Measurements from ENCODE around the gene YPEL4.

Gene YPEL4

DNA sequence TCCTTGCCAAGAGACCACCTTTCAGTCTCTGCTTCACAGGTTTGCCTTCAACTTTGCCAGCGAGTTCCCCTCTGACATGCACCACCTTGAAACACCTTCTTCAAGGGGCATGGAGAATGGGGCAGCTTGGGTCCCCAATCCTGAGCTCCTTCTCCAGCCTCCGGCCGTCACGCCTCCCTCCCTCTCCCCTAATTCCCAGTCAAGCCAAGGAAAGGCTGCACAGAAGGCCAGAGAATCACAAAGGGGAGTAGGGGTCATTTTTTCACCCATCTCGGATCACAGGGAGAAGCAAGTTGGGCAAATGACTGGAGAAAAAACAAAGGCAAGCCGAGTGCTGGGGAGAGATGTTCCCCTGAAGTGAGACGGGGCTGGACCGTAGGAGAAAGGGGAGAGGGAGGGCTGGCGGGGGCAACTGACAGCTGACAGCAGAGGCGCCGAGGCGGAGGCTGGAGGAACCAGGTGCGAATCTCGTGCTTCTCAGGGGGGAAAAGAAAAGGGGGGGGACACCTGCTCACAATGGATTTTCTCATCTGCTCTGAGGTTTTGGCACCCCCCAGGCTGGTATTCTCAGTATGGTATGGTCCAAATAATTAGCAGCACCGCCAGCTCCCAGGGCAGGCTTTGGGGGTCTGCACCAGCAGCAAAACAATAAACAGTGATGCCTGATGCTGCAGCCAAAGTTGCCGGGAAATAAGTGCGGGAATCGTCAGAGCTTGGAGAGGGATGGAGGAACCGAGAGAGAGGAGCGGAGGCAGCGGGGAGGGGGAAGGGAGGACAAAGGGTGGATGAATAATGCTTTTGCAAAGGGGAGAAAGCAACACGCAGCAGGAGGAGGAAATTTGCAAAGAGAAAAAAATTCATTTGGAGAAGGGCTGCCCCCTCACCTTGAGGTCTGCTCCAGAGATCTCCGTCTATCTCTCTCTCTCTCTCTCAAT is 644 bp downstream of the YPEL4 start:
- DNase-seq, result peak; percentile 17

DNA sequence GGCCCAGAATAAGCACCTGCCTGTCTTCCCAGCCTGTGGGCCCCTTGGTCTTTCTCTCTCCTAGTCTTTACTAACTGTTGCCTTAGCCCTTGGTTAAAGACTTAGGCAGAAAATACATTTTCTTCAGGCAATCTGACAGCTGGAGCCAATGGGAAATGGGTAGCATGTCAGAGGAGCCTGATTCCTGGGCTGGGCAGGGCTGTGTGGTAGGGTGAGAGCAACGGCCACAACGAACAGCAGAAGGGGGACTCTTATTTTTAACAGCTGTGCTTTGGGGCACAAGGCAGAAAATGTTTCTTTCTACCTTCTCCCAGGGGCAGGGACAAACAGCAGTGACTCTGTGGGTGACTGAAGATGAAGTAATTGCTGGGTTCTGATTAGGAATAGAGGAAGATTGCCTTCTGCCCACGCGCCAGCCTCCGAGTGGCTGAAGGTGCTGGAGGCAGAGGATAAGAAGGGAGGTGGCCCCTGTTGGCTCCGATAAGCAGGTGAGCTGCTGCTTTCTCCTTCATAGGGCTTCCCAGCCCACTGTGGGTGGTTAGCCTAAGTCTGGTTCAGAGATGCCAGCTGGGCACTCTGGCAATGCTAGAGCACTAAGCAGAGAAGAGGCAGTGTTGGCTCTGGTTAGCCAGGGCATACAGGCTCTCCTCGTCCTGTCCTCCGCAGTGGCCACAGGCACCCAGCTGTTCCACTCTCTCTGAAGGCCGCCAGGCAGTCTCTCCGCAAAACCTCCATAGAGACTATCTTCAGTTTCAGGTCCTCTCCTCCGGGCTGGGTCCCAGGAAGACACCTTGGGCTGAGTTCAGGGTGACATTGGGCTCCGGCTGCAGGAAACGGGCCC is 1.5 kb downstream of the YPEL4 start:
- peak; percentile 17 for DNase-seq

DNA sequence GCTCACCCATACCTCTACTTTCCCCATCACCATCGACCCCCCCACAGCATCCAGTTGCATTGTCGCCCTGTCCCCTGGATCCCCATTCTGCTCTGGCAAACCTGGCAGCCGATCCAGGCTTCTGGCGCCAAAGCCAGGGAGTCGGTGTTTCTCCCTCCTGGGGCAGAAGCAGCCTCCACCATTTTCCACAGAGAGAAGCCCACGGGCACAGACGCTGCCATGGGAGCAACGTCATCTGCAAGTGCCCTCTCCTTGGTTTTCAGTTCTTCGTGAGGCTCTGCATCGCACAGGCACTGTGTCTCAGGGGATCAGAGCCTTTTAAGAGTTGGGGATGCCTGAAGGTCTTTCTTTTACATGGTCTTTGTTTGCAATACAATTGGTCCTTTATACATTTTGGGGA is 2.3 kb downstream of the YPEL4 start:
- DNase-seq, result no peak

DNA sequence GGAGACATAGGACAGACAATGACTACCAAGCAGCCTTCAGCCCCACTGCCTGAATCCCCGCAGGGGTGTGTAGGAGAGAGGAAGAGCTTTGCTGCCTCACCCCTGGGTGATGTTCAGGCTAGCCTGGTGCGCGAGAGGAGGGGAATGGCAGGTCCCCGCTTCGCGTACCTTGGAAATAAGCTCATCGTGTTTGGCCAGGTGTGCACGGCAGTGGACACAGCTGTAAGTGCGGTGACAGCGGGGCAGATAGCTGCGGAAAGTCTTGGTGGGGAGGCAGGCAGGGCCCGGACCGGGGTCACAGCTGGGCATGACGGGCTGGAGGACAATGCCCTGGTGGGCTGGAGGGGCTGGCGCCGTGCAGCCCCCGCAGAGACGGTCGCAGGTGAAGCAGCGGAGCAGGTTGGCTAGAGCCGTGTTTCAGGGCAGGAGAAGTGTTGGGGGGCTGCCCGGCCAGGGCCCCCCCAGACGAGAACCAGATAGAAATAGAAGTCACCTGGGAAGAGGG is 2.9 kb downstream of the YPEL4 start:
- DNase-seq, result no peak

DNA sequence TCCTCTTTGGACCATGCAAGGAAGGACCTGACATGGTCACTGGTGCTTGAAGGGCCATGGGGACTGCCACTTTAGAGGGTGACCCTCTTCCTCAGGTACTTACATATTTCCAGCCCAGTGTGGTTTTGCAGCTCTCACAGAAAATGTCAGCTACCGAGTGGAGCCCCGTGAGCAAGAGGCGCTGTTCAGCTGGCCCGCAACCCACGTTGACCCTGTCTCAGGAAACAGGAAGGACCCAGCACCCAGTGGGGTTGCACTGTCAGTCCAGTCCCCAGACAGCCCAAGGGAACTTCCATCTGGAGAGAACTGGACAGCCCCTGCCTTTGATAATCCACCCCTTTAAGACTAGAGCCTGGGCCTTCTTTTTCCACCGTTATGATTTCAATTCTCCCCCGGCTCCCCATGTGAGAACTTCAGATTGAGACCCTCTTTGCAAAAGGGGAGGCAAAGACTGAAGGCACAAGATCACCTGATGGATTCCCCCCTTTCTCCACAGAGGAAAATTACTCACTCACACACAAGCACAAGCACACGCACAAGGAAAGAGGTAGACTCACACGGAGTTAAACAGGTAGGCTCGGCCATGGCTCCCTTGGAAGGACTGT is 3.4 kb downstream of the YPEL4 start:
- no peak for DNase-seq

DNA sequence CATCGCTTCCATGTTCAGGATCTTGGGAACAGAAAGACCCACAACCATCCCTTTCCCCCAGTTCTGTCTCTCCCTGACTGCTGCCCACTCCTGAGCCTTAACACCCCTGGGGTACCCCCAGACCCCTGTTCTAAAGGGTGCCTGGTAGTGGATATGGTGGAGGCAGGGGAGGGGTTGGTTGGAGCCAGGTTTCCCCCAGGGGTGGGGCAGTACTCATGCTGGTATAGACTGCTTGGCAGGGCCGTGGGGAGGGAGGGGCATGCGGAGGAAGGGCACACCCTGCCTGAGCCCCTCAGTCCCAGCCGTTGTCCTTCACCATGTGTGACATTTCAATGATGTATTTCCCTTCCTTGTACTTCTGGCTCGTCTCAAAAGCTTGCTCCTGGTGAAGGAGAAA is 4.0 kb downstream of the YPEL4 start:
- no peak for DNase-seq

DNA sequence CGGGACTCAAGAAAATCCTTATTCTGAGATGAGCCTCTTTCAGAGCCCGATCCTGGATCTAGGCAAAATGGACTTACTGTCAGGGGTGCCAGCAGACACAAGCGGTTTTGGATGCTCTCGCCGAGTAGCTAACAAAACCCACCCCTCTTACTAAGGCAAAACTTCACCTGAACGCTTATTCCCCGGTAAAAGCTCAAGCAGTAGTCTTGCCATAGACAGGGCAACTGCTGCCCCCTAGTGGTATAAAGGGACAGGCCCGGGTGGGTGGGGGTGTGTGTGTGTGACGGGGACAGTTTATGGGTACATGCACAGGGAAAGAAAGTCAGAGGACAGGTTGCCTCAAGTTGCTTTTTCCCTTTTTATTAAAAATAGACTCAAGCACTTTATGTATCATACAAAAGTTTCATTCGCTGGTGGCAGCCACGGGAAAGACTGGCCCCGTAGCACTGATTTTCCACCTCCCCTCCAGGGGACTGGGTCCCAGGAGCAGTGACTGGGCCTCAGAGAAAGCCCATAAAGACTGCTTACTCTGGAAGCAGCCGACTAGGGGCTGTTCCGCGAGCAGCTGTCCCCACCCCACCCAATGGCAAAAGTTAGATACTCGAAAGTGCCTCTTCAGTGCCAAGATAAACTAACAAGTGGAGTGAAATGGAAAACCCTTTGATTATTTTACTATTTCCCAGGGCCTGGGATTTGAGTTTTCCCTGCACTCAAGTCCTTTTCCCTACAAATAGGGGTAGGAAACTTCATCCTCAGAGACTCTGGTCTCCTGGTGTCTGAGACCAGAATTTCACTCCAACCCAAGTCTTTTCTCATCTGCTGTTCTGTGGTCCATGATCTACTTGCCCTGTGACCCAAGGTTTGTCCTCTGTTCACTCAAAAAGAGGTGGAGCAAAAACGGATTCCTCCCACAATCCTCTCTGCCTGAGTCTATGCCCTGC is 4.7 kb downstream of the YPEL4 start:
- peak; percentile 81 for DNase-seq

DNA sequence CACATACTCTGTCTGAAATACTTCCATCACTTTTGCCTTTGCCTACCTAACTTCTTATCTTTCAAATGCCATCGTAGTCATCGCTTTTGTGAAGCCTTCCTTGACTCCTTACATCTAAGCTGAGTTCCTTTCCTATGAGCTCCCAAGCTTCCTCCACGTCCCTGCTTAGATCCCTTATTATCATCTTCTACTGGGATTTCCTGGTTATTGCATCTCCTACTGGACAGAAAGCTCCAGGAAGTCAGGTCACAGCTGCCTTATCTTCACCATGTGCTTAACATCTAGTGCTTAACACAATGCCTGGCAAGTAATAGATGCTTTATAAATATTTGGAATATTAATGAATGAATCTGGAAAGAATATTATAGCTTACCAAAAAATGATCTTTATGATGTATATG is 5.9 kb downstream of the YPEL4 start:
- DNase-seq, result no peak

DNA sequence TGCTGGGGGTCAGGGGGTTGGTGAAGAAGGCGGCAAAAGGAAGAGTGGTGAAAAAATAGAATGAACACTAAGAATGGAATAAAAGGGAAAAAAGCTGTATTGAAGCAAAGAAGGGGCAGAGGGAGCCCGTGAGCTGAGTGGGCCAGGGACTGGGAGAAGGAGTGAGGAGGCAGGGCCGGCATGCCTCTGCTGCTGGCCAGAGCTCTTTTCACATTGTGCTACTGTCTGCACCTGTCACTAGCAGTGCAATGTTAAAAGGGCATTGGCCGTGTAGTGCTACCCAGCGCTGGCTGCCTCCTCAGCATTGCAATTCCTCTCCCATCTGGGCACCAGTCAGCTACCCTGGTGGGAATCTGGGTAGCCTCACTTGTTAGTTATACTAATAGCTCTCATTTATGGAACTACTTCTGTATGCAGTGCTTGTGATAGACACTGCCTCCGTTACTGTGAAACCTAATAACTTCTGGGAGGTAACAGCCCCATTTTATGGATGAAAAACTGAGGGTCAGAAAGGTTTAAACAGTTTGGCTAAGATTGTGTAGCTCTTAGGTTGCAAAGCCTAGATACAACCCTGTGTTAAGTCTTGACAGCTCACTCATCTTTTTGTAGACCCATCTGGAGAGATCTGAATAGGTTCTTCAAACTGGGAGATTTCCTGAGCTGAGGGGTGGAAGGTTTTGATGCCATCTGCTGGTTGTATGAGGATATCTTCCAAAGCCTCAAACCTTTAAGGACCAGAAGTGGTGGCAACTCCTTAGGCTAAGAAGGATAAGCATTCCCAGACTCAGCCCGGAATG is 8.5 kb downstream of the YPEL4 start:
- DNase-seq, result no peak

DNA sequence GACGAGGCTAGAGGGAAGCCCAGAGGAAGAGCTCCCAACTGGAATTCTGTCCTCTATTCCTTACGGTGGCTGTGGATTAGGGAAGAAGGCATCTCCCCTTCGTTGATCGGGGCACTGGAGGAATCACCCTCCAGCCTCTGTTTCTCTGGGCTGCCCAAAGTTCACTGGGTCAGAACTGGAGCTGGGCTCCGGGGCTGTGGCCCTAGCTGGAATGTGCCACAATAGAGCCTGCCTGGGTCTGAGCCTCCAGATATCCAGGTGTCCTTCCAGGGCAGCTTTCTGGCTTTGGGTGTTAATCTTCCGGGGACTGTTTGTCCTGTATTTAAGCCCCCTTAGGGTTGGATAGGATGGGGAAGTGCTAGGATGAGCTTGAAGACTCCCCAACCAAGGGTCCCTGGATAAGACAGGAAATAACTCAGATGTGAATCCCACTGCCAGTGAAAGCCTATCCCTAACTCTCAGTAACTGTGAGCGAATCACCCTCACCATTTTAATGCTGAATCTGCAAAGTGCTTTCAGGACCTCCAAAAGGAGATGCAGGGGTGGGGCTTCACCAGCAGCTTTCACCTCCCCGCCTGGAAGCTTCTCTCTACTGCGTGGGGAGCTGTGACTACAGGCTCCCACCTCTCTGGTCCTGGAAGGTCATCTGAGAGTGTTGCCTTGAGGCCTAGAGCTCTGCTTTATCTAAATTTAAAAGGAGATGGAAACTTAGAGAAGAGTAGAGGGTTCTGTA is 9.5 kb downstream of the YPEL4 start:
- no peak for DNase-seq

DNA sequence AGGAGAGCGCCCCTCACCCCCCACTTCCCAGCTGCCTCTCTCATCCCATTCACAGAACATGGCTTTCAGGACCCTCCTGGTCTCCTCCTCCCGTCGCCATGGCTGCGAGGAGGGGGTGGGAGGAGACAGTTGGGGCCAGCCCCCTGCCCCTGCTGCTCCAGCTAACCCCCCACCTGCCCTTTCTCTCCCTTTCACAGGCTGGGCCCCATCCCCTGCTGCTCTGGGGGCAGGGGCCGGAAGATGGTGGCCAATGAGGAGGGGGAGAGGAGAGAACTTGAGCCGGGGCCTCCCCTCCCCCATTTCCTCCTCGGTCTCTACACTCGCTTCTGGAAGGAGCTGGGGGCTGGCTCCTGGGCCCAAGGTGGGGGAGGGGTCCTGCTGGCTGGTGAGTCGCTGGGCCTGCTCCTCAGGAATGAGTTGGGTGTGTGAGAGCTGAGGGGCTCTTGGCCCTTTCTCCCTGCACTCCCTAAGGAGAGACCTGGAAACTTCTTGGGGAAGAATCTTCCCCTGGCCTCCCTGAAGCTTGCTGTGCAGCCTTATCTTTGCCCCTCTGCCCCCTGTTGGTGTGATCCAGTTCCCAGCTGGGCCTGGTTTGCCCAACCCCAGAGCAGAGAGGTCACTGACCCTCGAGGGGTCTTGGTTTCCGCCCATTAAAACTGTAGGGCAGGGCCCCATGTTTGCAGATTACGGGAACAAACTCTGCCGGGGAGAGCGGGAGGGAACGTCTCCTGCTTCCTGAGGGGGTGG is 10.2 kb downstream of the YPEL4 start:
- DNase-seq, result no peak

DNA sequence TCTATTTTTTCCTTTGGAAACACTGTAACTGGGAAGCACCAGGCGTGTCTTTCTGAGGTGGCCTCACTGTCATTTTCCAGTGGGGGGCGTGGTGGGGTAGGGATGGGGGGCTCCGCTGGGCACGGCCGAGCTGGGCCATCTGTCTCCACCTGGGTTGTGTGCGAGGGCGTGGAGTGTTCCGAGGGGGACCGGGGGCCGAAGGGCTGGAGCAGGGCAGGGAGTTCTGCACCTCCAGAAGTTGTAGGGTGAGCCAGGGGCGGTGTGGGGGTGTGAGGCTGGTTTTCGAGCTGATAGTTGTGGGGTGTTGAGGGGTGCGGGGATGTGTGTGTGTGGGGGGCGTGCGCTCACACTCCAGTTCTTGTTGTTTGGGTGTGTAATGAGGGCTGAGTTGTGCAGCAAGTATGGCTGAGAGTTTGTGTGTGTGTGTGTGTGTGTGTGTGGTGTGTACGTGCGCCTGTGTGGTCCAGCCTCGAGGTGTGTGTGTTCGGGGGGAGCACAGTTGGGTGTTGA is 10.8 kb downstream of the YPEL4 start:
- DNase-seq, result peak; percentile 6

DNA sequence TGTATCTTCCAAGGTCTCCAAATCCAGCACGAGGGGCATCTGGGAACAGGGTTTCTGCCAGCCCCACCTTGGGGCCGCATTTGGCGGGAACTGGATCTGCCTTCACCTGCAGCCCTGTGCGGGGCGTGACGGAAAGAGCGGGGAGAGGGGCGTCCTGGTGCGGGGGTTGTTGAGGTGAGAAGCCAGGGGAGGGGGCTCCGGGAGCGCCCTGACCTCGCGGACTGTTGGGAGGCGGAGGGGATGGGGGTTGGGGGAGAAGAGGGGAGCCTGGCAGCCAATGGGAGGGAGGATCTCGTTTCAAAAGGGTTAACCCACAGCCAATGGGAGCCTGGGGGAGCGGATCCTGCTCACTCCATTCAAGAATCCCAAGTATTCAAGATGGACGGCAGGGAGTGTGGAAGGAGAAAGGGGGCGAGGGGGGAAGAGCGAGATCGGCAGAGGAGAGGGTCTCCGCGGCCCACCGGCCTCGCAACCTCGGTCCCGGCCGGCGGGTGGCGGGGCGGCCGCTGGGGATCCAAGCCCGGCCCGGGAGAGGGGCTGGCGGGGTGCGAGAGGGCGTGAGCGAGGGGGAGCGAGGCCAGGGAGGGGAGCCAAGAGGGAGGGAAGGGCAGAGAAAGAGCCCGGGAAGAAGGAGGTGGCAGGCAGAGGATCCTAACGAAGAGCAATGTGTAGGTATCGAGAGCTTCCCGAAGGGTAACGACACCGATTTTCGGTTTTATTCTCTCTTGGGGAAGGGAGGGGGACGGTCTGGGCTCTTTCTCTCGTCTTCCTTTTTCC is 11.5 kb downstream of the YPEL4 start:
- no peak for DNase-seq

DNA sequence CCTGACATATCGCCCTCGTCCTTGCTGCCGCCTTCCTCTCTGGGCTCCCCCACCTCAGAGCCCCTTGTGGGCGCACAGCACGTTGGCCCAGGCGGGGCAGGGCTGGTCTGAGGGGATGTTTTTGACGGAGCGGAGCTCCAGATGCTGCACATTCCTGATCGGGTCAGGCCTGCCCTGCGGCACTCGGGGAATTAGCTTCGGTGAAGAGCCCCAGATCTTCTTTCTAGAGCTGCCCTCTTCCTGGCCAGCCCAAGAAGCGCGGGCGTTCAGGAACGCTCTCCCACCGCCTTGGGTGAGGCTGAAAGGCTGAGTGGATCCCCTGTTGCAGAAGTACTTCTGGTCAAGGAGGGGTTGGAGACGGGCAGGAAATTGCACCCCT is 12.1 kb downstream of the YPEL4 start:
- no peak for DNase-seq

DNA sequence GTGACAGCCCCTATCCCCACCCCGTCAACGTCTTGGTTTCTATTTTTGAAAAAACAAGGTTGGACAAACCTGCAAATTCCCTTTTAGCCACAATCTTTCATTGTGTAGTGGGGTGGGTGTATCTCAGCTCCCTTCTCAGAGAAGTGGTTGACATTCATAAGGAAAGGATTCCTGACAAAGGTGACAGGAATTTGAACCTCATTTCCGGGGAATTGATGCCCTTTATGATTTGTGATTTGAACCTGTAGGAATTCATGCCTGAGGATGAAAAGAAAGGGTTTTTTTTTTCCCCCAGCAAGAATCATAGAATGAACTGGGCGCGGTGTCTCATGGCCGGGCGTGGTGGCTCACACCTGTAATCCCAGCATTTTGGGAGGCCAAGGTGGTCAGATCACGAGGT is 14.5 kb downstream of the YPEL4 start:
- DNase-seq, result no peak

DNA sequence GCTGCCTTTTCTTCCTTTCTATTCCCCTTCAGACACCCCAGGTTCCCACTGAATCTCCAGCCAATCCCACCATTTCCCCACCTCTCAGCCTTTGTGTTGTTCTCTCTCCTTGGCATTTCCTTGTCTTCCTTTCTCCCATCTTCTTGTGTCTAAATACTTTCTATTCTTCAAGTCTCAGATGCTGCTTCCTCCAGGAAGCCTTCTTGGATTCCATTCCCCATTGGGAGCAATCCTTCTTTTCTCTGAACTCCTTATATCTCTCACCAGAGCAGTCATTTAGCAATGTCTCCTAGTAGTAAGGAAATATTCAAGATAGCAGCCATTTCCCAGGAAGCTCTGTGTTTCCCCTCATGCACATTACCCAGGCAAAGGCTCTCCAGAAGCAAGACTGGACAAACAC is 15.4 kb downstream of the YPEL4 start:
- no peak for DNase-seq

DNA sequence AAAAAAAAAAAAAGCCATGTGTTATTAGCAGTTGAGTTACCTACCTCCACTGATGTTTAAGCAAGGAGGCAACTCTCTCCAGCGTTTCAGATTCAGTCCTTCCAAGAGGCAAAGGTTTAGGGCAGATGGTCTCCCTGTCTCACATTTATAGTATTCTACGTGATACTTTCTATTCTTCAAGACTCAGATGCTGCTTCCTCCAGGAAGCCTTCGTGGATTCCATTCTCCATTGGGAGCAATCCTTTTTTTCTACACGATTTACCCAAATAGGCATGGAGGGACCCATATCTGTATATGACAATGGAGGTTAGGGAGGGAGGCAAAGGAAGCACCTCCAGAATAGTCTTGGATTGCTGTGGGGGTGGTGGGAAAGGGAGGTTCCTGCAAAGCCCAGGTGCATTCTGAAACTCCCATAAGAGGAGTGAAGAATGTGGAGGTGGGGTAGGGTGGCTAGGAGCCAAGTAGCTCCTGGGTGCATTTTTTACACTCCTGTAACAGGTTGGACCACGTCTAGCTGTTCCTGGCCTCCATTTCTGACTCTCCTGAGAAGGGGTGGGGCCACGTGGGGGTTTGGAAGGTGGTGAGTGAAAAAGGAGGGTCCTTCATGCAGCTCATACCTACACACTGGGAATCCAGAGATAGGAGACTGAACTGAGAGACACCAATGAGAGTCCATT is 16.2 kb downstream of the YPEL4 start:
- DNase-seq, result no peak

DNA sequence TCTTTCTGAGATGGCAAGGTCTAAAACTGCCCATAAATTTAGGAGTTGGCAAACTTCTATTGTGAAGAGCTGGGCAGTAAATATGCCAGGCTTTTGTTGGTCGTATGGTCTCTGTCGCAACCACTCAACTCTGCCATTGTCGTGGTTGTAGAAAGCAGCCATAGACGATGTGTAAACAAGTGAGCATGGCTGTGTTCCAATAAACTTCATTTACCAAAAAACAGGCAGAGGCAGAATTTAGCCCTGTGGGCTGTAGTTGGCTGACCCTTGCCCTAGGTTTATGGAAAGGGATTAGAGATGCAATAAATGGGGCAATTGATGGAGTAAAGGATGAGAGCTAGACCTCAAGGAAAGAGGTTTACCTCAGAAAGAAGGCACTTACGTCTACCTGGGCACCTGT is 17.6 kb downstream of the YPEL4 start:
- DNase-seq, result no peak
